GM21786 (cell line): Measurements from ENCODE around the gene SHANK2.

Experiments
- ATAC-seq: cut with Tn5 transposase; IDR thresholded peaks from one replicate; pipeline ENCODE4 v1.9.1; 2021; ENCODE audit not compliant: unreplicated experiment

The SHANK2 gene

DNA sequence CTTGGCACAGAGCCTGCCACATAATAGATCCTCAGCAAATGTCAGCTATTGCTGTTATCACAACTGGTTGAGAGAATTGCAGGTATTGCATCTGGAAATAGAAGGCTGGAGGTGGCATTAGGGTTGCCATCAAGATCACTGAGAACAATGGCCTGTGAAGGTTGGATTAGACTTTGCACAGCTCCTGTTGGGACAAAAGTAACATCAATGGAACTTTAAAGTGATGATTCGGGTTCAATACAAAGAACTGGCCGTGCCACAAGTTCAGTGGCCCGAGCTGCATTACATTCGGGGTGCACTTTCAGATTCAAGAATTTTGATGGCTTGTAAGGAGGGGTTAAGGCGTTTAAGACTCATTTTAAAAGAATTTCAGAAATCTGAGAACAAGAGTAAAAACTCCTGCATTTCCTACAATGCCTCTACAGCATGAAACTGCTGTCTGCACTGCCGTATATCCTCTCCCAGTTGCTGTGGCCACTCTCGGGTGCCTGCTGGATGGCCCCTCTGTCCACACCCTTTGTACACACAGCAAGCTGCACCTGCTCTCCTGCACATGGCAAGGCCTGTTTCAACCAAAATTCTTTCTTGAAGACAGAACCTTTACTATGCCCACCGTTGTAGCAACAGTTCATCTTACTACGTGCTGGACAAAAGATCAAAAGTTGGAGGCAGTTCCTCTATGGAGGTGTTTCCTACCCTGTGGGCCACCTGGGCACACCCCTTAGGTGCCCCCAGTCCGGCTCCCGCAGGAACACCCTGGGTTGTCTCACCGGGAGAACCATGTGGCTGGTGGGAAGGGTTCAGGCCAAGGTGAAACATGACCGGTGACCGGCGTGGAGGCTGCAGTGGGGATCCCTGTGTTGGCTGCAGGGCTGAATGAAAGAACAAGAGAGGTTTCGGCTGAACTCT is 17.5 kb upstream of the SHANK2 start:
- no peak for ATAC-seq

DNA sequence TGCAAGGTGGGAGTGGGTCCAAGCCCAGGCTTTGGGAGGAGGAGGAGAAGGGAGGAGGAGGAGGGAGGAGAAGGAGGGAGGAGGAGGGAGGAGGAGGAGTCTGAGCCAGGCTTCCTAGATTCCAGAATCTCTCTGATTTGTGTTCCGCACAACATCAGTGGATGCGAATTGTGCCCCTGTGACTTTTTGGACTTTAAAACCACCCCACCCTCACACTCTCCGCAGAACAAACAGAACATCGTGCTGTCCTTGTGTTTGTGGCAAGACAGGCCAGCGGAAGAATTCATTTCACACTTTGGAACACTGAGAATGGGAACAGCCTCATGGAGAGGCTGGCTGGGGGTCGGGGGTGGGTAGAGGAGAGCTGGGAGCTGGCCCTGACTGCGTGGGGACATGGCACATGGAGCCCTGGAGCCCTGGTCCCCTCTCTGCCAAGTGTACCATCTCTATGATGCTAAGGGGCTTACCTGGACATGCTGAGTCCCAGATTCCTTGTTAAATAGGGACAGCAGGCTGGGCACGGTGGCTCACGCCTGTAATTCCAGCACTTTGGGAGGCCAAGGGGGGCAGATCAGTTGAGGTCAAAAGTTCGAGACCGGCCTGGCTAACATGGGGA is 16.4 kb upstream of the SHANK2 start:
- ATAC-seq = no peak

DNA sequence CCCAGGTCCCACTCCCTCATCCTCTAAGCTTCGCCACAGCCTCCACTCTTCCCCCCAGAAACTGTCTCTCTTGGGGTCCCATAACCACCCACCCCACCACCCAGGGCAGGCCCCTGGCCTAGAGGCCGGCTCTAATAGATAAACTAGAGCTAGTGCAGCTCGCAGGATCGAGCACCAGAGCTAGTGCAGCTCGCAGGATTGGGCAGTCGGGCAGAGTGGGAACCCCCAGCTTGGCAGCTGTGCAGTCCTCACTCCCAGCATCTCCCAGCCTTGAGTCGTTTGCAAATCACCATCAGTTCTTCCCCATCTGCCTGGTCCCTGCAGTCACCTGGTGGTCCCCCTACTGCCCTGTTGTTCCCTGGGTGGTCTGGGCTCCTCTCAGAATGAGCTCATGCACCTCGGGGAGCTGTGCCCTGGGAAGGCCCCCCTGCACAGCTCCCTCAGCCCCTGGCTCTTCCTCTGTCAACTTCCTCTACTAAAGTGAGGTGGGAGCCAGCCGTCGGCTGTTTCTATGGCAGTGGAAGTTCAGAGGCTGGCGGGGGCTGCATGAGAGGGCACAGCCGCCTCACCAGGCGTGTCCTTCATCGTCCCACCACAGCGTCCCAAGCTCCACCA is 15.5 kb upstream of the SHANK2 start:
- no peak for ATAC-seq

DNA sequence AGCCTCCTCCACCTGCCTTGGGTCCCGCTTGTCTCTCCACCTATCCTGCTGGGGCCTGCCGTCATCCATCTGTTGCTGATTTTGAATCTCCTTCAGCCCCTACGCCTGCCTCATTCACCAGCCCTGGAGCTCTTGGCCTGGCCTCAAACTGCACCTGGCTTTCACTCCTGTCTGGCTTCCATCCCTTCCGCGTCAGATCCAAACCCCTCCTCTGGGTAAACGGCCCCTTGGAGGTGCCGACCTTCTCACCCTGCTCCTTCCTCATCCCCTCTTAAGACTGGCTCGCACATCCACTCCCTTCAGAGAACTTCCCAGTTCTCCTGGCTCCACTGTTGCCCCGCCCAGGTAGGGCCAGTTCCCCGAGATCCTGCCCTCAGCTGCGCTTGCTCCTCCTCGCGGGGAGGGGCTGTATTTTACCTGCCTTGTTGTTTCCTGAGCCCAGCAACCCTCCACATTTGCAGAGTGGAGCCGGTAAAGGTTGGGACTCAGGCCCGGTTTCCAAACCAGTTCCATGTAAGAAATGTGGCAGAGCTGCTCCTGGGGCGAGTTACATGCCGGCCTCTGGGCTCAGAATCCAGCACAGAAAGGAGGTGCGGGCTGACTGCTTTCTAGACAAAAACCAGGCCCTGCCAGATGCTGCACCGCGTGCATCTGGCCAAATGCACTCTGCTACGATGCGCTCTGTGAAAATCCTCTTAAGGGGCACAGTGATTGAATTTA is 13.9 kb upstream of the SHANK2 start:
- ATAC-seq = no peak

DNA sequence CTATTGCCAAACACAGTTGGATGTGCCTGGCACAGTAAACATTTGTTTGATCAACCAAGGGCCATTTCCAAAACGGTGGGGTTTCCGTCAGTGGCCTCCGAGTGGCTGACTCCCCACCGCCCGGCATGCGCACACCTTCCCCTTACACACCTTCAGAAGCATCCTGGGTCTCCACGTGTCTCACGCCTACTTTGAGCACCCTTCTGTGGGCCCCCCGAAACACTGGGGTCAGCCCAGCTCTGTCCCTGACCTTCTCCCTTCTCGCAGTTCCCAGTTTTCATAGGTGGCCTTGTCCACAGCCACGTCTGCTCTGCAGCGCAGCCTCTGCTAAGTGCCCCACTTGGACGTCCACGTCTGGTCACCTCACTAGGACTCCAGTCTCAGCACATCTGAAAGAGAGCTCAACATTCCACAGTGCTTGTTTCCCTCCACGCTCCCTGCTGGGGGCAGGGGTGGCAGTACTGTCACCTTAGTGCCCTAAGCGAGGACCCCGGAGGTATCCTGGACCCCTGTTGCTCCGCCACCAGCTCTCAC is 13.2 kb upstream of the SHANK2 start:
- ATAC-seq = no peak

DNA sequence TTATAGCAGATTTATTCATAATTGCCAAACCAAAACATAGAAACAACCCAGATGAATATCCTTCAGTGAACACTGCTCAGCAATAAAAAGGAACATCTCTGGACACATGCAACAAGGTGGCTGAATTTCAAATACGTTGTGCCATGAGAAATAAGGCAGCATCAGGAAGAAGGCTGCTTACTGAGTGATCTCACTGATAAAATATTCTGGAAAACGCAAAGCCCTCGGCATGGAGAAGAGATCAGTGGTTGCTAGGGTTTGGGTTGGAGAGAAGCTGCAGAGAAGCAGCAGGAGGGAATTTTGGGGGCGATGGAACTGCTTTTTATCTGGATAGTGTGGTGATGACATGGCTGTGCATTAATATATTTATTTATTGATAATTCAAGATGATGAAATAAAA is 11.0 kb upstream of the SHANK2 start:
- no peak for ATAC-seq

DNA sequence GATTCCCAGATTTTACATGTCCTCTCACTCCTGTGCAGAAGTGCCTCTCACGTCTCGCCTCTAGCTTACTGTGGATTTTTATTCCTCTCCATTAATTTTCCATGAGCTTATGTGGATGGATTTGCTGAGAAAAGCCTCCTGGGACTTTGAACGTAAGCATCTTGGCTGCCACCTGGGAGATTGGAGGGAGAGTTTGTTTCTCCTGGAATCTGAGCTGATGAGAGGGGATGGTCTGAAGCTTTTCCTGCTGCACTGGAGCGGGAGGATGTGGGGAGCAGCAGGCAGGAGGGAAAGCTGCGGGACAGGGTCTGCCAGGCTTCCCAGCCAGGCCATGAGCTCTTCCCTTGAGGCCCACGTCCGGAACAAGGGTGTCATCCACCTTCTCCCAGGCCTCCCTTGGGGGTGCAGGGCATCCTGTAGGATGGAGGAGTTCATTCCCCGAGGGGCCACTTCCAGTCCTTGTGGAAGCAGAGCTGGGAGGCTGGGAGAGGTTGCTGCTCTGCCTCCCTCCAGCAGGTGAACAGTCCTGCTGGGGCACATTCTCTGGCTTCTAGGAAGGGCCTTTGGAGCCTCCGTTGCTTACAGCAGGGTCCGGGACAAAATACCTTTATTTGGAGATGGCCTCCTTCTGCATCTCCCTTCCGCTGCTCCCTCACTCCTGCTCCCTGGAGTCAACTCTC is 3.6 kb upstream of the SHANK2 start:
- ATAC-seq = no peak

DNA sequence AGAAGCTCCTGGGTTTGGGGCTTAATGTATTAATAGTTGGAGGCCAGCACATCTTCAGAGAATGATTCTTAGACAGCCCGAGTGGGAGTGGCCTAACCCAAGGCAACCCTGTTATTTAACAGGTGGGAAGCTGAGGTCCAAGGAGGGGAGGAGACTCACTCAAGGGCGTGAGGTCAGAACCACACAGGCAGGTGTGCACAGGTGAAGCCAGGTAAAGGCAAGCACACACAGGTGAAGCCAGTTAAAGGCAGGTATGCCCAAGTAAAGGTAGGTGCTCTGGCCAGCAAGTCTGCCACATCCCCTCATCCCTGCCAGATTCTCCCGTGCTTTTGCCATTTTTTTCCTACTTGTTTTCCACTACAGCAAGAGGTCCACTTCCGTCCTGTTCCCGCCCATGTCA is 2.9 kb upstream of the SHANK2 start:
- ATAC-seq = no peak

DNA sequence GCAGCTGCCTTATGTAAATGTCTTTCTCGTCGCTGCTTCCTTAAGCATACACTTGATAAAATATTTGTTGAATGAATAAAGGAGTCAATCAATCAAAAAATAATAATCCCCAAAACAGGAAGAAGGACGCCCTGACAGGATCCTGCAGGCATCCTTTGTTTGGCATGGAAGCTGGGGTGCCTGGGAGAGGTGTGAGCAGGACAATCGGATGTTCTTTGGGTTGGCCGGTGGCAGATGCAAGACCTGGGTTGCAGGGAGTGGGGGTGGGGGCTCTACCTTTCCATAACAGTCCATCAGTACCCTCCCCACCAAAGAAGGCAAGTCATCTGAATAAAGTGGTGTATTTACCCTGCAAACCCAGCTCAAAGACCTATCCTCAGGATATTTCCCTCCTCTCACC is 1.4 kb upstream of the SHANK2 start:
- no peak for ATAC-seq

DNA sequence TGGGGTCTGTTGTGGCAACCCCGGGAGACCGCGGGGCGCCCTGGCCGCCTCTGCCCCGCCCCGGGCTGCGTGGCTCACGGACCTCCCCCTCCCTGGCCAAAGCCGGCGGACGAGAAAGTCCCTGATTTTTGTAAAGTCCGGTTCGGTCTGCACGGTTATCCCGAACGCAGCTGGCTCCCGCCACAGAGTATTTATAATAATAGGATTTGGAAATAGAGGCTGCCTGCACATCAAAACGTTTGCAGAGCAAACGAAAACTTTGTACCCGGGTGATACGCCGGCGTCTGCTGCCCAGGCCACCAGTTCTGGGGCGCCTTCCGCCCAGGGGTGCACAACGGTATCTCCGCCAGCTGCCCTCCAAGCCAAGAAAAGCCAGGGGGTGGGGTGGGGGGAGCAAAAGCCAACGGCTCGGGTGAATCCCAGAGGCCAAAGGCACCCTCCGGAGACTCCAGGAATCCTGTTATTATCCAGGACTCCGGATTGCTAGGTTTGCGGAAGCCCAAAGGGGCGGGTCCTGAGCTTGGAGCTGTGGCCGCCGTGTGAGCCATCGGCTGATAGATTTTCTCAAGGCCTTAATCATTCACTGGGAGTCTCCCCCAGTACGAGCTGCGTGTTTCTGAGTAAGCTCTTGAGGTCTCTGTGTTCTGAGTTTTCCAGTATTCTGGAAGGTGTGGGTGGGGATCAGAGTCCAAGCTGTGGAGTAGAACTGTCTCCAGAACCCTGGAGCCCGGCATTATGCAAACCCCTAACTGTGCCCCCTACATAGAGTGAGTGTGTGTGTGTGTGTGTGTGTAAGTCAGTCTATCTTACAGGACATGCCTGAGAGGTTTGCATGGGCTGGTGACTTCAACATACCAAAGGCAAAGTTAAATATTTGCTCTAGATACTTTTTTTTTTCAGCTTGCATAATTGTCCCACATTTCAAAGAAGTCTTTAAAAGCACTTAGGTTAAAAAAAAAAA is 673 bp upstream of the SHANK2 start:
- ATAC-seq = peak; percentile 45

DNA sequence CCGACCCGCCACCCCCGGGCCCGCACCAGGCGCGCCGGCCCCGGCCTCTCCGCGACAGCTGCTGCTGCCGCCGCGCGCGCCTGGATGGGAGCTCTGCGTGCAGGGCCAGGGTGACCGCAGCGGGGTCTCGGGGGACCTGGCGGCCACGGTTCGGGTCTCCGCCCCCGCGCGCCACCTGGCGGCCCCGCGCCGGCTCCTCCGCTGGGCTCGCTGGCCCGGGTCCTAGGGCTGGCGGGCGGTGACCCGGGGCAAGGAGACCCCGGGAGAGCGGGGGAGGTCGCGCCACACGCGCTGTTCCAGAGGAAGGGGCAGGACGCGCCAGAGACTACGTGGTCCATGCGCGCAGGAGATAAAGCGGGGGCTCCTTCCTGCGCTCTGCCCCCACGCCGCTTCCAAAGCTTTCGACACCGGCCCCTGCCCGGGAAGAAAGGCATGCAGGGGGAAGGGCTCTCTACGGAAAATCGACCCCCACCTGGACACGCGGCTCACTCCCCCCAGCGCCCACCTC is 562 bp downstream of the SHANK2 start:
- ATAC-seq = no peak

DNA sequence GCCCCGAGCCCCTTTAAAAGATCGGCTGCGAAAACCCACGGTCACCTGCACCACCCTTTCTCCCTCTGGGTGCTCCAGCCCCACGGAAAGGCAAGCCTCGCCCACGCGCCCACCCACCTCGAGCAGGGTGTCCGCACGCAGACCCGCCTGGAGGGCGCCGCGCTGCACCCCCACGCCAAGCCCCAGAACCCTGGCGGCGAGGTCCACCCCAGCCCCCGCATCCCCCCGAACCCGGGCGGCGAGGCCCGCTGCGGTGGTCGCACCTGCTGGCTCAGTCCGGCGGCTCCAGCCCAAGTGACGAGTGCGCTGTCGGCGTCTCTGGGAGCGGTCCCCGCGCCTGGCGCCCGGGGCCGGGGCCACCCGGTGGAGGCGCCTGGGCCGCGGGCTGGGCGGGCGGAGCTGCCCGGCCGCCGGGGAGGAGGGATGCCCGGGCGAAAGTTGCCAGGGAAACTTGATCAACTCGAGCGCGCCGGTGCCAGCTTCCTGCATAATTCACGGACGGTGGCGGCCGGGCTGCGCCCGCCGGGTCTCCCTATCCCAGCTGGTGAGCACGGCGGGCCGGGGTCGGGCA is 1.1 kb downstream of the SHANK2 start:
- no peak for ATAC-seq

DNA sequence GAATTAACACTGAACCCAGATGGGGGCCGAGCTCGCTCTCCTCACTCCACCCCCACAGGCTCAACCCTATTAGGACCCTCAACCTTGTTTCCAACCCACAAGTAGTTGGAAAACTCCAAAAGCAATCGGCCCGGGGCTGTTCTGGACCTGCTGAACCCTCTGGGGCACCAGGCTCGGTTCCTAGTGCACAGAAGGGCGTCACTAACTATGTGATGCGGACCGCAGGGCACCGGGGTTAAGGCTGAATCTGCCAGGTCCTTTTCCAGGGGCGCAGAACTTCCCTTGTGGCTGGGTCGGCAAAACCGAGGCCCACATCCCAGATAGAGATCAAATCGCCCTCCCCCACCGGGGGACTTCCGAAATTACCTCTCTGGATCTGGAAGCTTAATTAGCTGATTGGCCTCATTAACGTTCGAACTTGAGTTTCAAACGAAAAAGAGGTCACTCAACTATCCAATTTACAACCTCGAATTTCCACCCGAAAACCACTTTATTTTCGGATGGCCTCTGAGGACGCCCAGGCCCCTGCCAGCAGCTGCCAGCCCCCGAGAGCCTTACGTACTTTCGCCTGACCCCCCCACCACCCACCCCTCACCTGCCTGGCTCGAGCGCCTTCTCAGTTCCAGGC is 1.7 kb downstream of the SHANK2 start:
- no peak for ATAC-seq

DNA sequence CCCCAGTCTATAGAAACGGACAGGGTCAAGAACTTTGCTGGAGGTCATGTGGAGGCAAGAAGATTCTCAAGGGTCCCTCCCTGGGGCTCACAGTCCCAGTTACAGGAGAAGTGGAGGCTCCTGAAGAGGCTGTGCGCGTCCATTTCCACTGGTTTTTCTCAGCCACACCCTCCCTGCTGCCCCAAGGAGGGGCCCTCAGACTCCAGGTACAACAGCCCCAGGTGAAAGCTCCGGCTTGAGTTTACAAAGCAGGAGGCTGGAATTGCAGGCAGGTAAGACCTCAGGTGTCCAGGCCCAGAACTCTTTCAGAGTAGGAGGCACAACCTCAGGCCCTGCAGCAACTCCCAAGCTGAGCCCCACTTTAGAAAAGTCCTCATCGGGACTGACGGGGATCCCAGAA is 3.1 kb downstream of the SHANK2 start:
- ATAC-seq = no peak

DNA sequence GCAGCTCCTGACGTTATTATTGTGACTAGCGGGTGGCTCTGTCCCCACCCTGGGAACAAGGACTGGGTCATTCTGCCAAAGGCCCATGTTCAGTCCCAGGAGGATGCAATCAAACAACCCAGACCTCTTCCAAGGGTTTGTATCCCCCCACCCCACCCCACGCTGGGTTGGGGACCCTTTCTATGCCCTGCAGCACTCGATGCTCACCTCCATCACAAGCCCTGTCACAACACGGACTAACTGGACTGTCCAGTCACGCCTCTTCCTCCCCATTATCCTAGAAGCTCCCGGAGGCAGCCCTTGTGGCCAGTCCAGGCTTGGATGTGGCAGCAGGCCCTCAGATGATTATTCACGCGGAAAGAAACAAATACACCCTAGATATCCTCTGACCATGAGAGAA is 3.7 kb downstream of the SHANK2 start:
- no peak for ATAC-seq

DNA sequence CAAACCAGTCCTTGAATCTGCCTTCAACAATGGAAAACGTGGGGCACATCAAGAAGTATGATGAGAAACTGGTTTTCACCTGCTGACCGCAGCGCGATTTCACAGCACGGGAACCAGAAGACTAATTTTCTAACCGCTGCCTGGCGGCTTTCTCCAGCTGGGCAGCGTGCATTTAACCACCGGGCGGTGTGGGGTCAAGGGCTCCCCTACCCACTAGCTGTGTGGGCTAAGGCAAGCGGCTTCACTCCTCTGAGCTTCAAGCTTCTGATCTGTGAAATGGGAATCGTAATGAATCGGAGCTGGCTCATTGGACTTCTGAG is 4.2 kb downstream of the SHANK2 start:
- ATAC-seq = no peak

DNA sequence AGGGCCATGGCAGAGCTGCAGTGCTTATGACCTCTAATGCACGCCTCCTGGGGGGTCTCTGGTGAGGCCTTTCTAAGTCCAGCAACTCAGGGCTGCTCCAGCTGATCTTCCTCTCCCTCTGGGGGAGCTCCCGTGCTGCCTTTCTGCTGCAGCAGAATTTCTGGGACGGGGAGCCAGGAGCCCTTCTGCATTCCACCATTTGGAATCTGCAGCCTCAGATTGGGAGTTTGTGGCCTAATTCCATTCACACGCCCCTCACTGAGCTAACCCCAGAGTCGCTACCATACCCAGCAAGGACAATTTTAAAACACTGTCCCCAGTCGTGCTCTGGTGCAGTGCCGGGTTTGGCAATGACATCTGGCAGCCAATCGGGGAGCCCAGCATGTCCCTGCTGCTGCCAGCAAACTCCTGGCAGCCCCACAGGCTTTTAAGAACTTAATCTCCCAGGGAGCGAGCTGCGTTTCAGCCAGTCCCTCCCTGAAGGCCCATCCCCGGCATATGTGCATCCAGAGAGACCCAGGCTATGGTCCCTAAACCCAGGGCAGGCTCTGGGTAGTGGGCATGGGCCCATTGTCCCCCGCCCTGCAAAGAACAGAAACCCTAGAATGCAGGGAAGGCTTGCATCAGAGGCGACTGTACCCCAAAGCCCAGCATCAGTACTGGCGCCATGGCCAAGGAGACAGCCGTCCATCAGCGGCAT is 4.7 kb downstream of the SHANK2 start:
- ATAC-seq = no peak

DNA sequence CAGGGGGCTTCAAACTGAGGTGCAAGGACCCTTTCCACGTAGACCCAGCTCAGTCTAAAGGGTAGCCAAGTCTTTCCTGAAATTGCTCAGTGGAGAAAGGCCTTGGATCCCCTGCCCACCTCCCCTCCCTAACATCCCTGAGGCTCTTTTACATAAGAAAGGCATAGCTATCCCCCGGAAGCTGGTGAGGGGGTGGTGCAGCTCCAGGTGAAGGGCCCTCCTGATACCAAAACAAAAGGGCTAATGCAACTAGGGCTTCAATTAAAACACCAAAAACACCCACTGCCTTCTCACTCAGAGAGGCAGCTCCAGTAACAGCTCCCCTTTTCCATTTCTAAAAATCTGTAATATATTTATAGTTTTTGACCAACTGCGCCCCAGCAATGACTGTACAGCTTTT is 5.8 kb downstream of the SHANK2 start:
- ATAC-seq = no peak
